Peyer's patch (tissue), 4 donors: ENCODE data around the gene EPHA7. TPM values are rescaled to one million over a fixed set of nuclear protein-coding genes. Genes with fewer than 3 reads are reported as not detected.

ENCODE experiments used
- DNase-seq, 3 donors: peaks; one replicate each; pipeline ENCODE4 v3.0.0-alpha.2; 2017 to 2019
- H3K27ac ChIP-seq, 4 donors: fragments of 200-600 bp; sonication (generic); one replicate each; pipeline ENCODE4 v1.5.1; 2016 to 2019
- H3K27me3 ChIP-seq, 2 donors: fragments of 200-600 bp; sonication (generic); one replicate each; pipeline ENCODE4 v1.5.1; 2019
- H3K36me3 ChIP-seq, 3 donors: fragments of 200-600 bp; sonication (generic); one replicate each; pipeline ENCODE4 v1.5.1; 2016 to 2019
- H3K4me1 ChIP-seq, 4 donors: fragments of 200-600 bp; sonication (generic); one replicate each; pipeline ENCODE4 v1.5.1; 2016 to 2019
- H3K4me3 ChIP-seq, 4 donors: fragments of 200-600 bp; sonication (generic); 1 replicate in 3 of 4; 2 replicates in 1 of 4; pipeline ENCODE4 v1.5.1; 2016 to 2019; ENCODE audit warnings: mild to moderate bottlenecking in 1 of 4
- H3K9me3 ChIP-seq, 4 donors: fragments of 200-600 bp; sonication (generic); one replicate each; pipeline ENCODE4 v1.5.1; 2016 to 2019; ENCODE audit warnings: mild to moderate bottlenecking in 1 of 4
- POLR2A ChIP-seq, 2 donors: fragments of 450-650 bp; IDR thresholded peaks; one replicate each; pipeline ENCODE4 v1.5.1; 2017; ENCODE audit warnings: antibody characterized with exemption in 2 of 2, mild to moderate bottlenecking in 2 of 2, moderate library complexity in 2 of 2
- total RNA-seq, 4 donors: library from RNA; depleted of rRNA; stranded (reverse); fragments of >200 nt; gene quantifications; one replicate each; pipeline ENCODE4 v1.1.0, GENCODE V29; 2016
- TF ChIP-seq, protein P1 (sequence below), 6 experiments: fragments of 450-650 bp in 4 of 6; fragments of 200-600 bp in 2 of 6; sonication (generic) in 1 of 6; IDR thresholded peaks; one replicate each; pipeline ENCODE4 v1.5.1; 2017 to 2019; ENCODE audit warnings: antibody characterized with exemption in 6 of 6, mild to moderate bottlenecking in 3 of 6, moderate library complexity in 1 of 6

The EPHA7 gene
- total RNA-seq, 4 donors from 2014 or later, result 1.5 to 6.6 (median 3.9) TPM; not detected in 1

DNA sequence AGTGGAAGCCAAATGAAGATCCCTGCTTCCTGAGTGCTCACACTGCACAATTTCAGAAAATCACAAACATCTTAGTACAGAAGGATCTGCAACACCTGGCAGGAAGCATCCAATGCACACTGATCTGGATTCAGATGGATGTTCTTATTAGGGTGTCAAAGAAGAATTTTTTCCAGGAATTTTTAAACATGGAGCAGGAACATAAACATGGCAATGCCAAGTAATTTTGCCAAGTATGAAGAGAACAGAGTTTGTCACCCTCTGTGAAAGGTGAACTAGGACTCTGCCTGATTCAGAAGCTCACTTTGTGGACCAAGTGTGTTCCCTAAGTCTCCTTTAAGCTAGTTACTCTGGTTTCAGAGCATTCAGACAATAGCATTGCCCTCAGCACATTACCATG lies 208.5 kb downstream of the EPHA7 start:
- no peaks in the 10 kb centered on the region for H3K4me1 ChIP-seq
- H3K4me3 ChIP-seq, result no peak overlapping the region
- no peaks in the 10 kb centered on the region for H3K36me3 ChIP-seq
- no peak overlapping the region for H3K27ac ChIP-seq
- TF ChIP-seq, protein P1, sequence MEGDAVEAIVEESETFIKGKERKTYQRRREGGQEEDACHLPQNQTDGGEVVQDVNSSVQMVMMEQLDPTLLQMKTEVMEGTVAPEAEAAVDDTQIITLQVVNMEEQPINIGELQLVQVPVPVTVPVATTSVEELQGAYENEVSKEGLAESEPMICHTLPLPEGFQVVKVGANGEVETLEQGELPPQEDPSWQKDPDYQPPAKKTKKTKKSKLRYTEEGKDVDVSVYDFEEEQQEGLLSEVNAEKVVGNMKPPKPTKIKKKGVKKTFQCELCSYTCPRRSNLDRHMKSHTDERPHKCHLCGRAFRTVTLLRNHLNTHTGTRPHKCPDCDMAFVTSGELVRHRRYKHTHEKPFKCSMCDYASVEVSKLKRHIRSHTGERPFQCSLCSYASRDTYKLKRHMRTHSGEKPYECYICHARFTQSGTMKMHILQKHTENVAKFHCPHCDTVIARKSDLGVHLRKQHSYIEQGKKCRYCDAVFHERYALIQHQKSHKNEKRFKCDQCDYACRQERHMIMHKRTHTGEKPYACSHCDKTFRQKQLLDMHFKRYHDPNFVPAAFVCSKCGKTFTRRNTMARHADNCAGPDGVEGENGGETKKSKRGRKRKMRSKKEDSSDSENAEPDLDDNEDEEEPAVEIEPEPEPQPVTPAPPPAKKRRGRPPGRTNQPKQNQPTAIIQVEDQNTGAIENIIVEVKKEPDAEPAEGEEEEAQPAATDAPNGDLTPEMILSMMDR (IDR thresholded peaks at IDR 0.05), result no peak
- no peak for TF ChIP-seq POLR2A (IDR thresholded peaks at IDR 0.05)
- H3K9me3 ChIP-seq, result no peaks in the 10 kb centered on the region
- no peak for DNase-seq
- no peaks in the 10 kb centered on the region for H3K27me3 ChIP-seq

DNA sequence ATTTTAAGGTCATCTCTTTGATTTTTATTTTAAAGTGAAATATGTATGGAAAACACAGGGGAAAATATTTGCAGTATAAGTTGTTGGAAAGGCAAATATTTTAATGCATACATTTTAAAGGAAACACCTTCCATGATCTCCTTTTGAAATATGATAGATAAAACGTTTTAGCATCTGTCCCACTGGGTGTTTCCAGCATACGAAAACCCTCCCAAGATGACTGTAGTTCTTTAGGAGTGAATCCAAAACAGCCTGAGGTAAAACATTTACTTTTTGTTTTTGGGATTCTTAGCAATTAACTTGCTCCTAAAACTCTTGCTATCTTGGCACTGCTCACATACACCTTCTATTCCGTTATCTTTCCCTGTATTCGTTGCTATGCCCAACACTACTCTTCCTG lies 210.0 kb downstream of the EPHA7 start:
- Histone ChIP-seq H3K36me3 (no peaks in the 10 kb centered on the region), H3K9me3 (no peaks in the 10 kb centered on the region), H3K27ac (no peak overlapping the region), H3K4me3 (no peak overlapping the region), H3K4me1 (no peaks in the 10 kb centered on the region), H3K27me3 (no peaks in the 10 kb centered on the region)
- TF ChIP-seq, protein P1 (IDR thresholded peaks at IDR 0.05), result no peak
- TF ChIP-seq POLR2A (IDR thresholded peaks at IDR 0.05), result no peak
- no peak for DNase-seq

DNA sequence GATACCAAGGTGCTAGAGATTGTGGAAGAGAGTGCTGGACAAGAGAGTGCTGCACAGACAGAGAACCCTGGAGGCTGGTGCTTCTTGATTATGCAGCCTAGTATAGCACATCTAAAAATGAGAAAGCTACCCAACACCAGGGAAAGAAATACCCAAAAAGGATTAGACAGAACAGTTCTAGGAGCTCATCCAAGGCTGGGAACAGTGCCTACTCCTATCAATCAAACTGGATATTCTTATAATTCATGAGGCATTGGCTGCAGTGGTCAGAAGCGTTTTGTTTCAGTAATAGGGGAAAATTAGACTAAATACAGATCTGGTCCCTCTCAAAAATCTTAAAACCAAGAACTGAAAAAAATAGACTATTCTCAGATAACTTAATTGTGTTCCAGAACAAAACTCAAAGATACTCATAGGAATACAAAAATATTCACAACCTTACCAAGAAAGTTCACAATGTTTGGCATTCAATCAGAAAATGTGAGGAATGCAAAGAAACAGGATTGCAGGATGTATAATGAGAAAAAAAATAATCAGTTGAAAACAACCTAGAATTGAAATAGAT lies 222.9 kb downstream of the EPHA7 start:
- Histone ChIP-seq H3K27ac (no peak overlapping the region), H3K36me3 (no peaks in the 10 kb centered on the region), H3K9me3 (no peaks in the 10 kb centered on the region), H3K4me3 (no peak overlapping the region), H3K27me3 (no peaks in the 10 kb centered on the region), H3K4me1 (no peaks in the 10 kb centered on the region)
- TF ChIP-seq, protein P1 (IDR thresholded peaks at IDR 0.05), result no peak
- no peak for TF ChIP-seq POLR2A (IDR thresholded peaks at IDR 0.05)
- DNase-seq, result no peak

DNA sequence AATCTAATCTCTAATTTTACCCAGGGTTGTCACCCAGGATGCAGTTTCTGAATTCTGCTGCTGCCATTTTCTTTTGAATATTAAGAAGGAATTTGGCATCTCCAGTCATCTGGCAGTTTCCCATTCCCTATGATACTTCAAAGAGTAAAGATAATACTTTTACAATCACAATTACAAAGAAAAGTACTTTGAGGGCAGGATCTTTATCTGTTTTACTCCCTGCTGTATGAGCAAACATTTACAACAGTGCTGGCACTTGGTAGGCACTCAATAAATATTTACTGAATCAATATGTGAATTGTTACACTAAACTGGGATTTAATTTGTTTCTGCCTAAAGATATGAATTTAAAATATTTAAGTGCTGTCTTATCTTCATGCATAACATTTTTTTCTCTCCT lies 224.9 kb downstream of the EPHA7 start:
- Histone ChIP-seq H3K36me3 (no peaks in the 10 kb centered on the region), H3K9me3 (no peaks in the 10 kb centered on the region), H3K4me3 (no peak overlapping the region), H3K27me3 (no peaks in the 10 kb centered on the region), H3K4me1 (no peaks in the 10 kb centered on the region), H3K27ac (no peak overlapping the region)
- no peak for DNase-seq
- TF ChIP-seq, protein P1 (IDR thresholded peaks at IDR 0.05), result no peak
- TF ChIP-seq POLR2A (IDR thresholded peaks at IDR 0.05), result no peak

DNA sequence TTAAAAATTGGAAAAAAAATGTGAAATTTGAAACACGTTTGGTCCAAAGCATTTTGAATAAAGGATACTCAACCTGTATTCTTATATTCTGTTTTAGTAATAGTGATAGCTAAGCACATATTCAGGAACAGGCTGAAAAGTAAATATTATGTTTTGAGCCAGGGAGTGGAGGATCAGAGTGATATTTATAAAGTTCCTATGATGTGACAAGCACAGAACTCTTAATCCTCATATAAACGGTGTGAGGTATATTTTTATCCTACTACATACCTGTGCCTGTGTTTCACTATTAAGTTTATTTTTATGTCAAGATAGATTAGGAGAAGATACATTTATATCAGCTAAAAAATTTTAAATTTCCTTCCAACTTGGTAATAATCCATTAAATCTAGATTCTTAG lies 225.5 kb downstream of the EPHA7 start:
- TF ChIP-seq POLR2A (IDR thresholded peaks at IDR 0.05), result no peak
- TF ChIP-seq, protein P1 (IDR thresholded peaks at IDR 0.05), result no peak
- no peaks in the 10 kb centered on the region for H3K27me3 ChIP-seq
- no peaks in the 10 kb centered on the region for H3K4me1 ChIP-seq
- H3K36me3 ChIP-seq, result no peaks in the 10 kb centered on the region
- H3K9me3 ChIP-seq, result no peaks in the 10 kb centered on the region
- no peak overlapping the region for H3K4me3 ChIP-seq
- no peak for DNase-seq
- no peak overlapping the region for H3K27ac ChIP-seq
